22Rv1 (cell line): ENCODE data around the gene BZW2.

Experiments used
- CTCF ChIP-seq: fragments of 450-650 bp; IDR thresholded peaks from 2 replicates; pipeline ENCODE4 v1.5.1; 2017; ENCODE audit warnings: mild to moderate bottlenecking
- ZFX ChIP-seq: fragments of 450-650 bp; IDR thresholded peaks from 2 replicates; pipeline ENCODE4 v1.6.1; 2017; ENCODE audit warnings: antibody characterized with exemption, borderline replicate concordance

- TF ChIP-seq CTCF, result no peak
- no peak for TF ChIP-seq ZFX
Observed at GRCh38 chr7:16727736-16728135, 81.8 kb downstream of the BZW2 start.
